ENCODE data around the gene OPN5. TPM values are rescaled to one million over a fixed set of nuclear protein-coding genes. Genes with fewer than 3 reads are reported as not detected.
A peak's percentile ranks its signal among the peaks of the same experiment; 100 is the strongest.

Gene OPN5, protein sequence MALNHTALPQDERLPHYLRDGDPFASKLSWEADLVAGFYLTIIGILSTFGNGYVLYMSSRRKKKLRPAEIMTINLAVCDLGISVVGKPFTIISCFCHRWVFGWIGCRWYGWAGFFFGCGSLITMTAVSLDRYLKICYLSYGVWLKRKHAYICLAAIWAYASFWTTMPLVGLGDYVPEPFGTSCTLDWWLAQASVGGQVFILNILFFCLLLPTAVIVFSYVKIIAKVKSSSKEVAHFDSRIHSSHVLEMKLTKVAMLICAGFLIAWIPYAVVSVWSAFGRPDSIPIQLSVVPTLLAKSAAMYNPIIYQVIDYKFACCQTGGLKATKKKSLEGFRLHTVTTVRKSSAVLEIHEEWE
- not detected in 2 replicates for total RNA-seq

DNA sequence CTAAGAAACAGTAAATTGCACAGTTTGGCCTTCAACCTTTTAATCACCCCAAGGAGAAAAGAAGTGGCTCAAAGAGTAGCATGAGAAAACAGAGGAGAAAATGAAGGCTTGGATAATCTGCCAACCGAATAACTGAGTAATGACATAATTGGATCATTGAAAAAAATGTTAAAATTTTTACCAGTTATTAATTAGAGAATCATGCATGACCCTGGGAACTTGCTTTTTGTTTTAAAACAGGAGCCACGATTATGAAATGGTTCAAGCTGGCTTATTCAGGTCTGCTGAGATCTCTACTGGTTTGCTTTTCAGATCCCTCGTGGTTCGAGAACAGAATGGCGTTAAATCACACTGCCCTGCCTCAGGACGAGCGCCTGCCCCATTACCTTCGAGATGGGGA is at the start of gene OPN5:
Gene OPN5, plus strand, starts transcription at position 301 of the 400 bp plus-strand sequence. Its CDS starts 35 bp downstream, at position 336.
- TF ChIP-seq, protein P1, sequence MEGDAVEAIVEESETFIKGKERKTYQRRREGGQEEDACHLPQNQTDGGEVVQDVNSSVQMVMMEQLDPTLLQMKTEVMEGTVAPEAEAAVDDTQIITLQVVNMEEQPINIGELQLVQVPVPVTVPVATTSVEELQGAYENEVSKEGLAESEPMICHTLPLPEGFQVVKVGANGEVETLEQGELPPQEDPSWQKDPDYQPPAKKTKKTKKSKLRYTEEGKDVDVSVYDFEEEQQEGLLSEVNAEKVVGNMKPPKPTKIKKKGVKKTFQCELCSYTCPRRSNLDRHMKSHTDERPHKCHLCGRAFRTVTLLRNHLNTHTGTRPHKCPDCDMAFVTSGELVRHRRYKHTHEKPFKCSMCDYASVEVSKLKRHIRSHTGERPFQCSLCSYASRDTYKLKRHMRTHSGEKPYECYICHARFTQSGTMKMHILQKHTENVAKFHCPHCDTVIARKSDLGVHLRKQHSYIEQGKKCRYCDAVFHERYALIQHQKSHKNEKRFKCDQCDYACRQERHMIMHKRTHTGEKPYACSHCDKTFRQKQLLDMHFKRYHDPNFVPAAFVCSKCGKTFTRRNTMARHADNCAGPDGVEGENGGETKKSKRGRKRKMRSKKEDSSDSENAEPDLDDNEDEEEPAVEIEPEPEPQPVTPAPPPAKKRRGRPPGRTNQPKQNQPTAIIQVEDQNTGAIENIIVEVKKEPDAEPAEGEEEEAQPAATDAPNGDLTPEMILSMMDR (conservative IDR thresholded peaks at IDR 0.05; ENCODE audit: low read depth, low read length) = no peak
- DNase-seq (ENCODE audit: low read depth) = no peak
- H3K4me3 ChIP-seq (ENCODE audit: low read depth, low read length) = no peak within 1 kb of the TSS

DNA sequence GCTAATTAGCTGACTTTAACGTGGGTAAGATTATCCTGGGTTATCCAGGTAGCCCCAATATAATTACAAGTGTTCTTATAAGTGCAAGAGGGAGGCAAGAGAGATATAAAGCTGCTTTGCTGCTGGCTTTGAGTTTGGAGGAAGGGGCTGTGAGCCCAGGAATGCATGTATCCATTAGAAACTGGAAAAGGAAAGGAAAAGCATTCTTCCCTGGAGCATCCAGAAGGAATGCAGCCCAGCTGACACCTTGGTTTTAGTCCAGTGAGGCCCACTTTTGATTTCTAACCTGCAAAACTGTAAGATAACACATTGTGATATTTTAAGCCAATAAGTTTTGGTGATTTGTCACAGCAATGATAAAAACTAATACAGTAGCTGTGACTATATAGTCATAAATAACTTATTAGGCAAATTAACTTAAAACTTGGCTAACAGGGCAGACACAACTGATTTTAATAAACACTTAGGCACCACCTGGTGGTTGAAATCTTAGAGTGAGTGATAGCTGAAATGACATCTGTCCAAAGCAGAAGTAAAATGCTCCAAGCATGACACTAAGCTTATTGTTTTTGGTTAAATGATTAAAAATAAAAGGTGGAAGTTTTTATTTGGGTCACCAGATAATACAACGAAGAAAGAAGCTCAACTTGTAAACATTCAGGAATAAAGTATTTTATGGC is 47.8 kb upstream of the OPN5 start:
- TF ChIP-seq, protein P1 (conservative IDR thresholded peaks at IDR 0.05; ENCODE audit: low read depth, low read length) = peak; percentile 63
- no peak overlapping the region for H3K4me3 ChIP-seq (ENCODE audit: low read depth, low read length)
- no peak for DNase-seq (ENCODE audit: low read depth)

DNA sequence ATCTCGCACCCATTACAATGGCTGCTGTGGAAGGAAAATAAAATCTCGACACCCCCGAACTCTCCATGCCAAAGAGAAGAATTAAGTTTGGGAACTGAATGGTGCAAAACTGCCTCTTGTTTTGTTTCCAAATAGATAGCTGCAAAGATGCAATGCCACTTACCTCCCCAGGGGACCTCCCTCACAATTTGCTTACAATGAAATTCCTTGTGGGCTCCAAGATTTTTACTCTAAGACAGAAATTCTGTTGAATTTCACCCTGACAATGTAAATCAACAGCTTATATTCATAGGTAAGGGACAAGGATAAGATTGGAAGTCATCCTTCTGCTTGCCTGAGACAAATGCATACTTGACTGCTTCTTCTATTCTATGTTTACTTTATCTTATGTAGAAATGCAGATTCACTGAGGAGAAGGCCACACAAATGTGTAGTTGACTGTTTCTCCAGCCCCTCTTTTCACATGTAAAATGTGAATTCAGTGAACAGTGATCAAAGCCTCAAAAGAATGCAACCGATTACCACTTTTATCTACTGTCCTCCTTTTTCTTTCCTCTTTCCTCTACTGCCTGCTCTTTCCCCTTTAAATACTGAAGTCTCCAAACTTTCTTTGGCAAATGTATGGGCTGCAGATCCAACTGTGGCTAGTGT is 46.9 kb upstream of the OPN5 start:
- H3K4me3 ChIP-seq (ENCODE audit: low read depth, low read length) = no peak overlapping the region
- DNase-seq (ENCODE audit: low read depth) = no peak
- TF ChIP-seq, protein P1 (conservative IDR thresholded peaks at IDR 0.05; ENCODE audit: low read depth, low read length) = no peak

DNA sequence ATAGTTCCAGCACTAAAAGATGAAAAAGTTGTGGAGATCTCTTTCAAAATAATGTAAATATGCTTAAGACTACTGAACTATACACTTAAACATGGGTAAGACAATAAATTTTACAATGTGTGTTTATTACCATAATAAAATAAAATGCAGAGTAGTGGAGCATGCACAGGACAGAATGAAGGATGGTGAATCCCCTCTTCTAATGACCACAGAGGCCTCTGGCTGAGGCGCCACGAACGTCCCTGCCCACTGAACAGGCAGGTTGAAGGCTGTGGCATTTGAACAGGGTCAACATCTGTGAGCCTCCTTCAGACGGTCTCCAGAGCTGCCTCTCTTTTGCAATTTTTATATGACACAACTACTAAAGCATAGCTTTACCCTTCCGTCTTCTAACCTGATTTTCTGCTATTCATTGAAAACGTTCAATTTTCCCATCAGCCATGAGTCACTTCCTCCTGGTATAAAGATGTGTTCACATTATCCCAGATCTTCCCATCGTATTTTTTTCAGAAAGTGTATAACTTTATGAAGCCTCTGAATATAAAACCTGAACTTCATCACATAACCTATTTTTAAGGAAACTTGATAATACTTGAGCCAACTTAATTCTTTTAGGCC is 45.6 kb upstream of the OPN5 start:
- no peak overlapping the region for H3K4me3 ChIP-seq (ENCODE audit: low read depth, low read length)
- no peak for DNase-seq (ENCODE audit: low read depth)
- TF ChIP-seq, protein P1 (conservative IDR thresholded peaks at IDR 0.05; ENCODE audit: low read depth, low read length) = no peak

DNA sequence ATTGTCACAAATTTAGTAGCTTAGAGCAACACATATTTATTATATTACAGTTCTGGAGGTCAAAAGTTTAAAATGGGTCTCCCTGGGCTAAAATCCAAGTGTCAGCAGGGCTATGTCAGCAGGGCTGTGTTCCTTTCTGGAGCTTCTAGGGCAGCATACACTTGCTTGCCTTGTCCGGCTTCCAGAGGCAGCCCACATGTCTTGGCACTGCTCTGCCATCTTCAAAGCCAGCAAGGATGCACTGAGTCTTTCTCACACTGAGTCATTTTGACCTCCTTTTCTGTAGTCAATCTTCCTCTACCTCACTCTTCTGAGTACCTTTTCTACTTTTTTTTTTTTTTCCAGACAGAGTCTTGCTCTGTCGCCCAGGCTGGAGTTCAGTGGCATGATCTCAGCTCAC is 44.4 kb upstream of the OPN5 start:
- TF ChIP-seq, protein P1 (conservative IDR thresholded peaks at IDR 0.05; ENCODE audit: low read depth, low read length) = no peak
- no peak for DNase-seq (ENCODE audit: low read depth)
- no peak overlapping the region for H3K4me3 ChIP-seq (ENCODE audit: low read depth, low read length)

DNA sequence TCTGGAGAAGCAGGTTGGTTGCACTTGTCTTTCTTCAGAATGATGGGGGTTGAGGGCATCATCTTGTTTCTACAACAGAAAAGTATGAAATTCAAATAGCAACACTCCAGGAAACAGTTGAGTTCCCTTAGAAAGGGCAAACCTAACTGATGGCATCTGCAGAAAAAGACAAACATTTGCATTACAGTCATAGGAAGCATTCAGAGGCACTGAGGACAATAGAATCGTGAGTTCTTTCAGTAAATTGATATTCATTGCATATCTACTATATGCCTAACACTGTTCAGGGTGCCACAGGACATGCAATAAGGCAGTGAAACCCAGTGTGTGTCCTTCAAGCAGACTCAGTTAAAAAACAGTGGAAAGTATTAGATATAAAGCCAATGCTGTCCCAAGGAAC is 41.1 kb upstream of the OPN5 start:
- TF ChIP-seq, protein P1 (conservative IDR thresholded peaks at IDR 0.05; ENCODE audit: low read depth, low read length) = no peak
- H3K4me3 ChIP-seq (ENCODE audit: low read depth, low read length) = no peak overlapping the region
- DNase-seq (ENCODE audit: low read depth) = no peak
